A549 treated with dexamethasone at 1 μM for 4 hours (cell line): Measurements from ENCODE around the gene GCFC2. TPM values are rescaled to one million over a fixed set of nuclear protein-coding genes. Genes with fewer than 3 reads are reported as not detected.

Source experiments
- total RNA-seq: library from RNA; stranded (reverse); fragments of 200-300 nt; extraction: Qiagen RNA extraction; gene quantifications from 5 replicates; pipeline ENCODE4 v1.2.3, GENCODE V29; 2022

GCFC2 gene
- total RNA-seq, result 11.7 to 15.9 TPM (median 13.3 TPM) in 5 replicates

DNA sequence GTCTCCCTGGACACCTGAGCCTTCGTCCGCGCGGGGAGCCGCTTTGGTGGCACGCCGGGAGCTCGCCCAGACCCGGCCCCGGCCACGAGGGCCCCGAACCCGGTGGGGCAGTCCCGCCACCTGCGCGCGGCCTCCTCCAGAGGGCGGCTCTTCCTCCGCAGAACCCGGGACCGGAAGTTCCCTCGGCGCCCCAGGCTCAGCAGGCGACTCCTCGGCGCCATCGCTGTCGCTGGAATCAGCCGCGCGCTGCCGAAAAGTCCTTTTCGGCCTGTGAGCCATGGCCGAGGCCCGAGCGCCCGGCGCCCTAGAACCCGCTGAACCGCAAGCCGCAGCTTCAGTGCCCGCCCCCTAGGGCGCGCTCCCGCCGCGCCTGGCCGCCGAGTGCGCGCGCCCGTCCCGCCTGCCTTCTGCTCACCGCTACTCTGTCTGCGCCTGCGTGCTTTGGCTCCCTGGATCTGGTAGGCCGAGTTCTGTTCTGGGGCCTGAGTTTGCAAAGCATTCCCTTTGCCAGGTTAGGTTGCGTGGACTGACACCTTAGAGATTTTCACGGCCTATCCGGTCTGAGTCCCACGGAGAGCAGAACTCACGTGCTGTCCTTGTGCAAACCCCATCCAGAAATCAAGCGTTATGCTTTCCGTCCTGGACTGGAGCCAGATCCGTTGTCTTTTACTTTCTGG, at the start of gene GCFC2:
Gene GCFC2, minus strand, starts transcription at position 339 of the 677 bp plus-strand sequence. Its CDS starts 60 bp downstream, at position 279.

DNA sequence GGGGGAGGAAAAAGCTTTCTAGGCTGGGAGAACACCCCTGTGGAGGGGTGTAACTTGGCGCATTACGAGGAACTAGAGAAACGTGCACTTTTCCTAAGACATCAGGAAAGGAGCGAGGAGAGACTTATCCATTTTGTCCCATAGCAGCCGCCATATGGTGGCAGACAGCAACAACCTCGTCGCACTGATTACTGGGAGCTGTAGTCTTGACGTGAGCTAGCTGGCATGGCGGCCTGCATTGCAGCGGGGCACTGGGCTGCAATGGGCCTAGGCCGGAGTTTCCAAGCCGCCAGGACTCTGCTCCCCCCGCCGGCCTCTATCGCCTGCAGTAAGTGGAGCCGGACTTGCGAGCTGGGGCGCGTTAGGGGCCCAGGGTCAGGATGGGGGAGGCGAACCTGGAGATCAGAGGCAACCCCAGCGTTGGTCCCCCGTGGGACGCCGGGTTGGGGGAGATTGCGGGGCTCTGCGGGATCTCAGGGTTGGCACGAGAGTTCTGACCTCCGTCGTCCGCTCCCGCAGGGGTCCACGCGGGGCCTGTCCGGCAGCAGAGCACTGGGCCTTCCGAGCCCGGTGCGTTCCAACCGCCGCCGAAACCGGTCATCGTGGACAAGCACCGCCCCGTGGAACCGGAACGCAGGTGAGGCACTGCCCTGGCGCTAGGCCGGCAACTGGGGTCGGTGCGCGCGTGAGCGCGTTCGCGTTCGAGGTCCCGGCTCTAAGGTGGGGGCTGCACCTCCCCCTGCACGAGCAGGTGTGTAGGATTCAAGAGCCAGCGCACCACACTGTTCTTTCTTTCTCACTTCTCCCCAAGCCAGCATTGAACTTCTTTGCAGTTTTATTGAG, 63.9 kb downstream of the GCFC2 start, which contains the start of gene MRPL19:
Gene MRPL19, plus strand, starts transcription at position 201 of the 843 bp plus-strand sequence. Its CDS starts 25 bp downstream, at position 226.

Other genes starting within 250 kb of the GCFC2 start
- 7.0 to 10.9 TPM (median 8.7 TPM) in 5 replicates for gene EVA1A, start 150.0 kb downstream of the GCFC2 start, total RNA-seq
- gene MRPL19, start 64.1 kb downstream of the GCFC2 start, total RNA-seq, result 61.4 to 74.0 TPM (median 70.9 TPM) in 5 replicates